Left colon (tissue), 2 donors: ENCODE measurements around the gene NEK11. TPM values are rescaled to one million over a fixed set of nuclear protein-coding genes. Genes with fewer than 3 reads are reported as not detected.

Source experiments
- ATAC-seq: fragments of 200-7000 bp; cut with Tn5 transposase; one replicate; pipeline ENCODE4 v1.9.1; 2020; ENCODE audit warnings: mild to moderate bottlenecking, moderate library complexity
- DNase-seq, 2 donors: peaks; one replicate each; pipeline ENCODE4 v3.0.0-alpha.2; 2020
- intact Hi-C, 2 donors: fragments of 100-400 bp; cut with DNase I in 1 of 2; cut with micrococcal nuclease in 1 of 2; formaldehyde crosslinking; loops; one replicate each; pipeline versions ENCODE4 v1.11.2 to v1.14.0; 2022; cut with DNase I, micrococcal nuclease
- long read RNA-seq: library from polyadenylated mRNA; unstranded; transcript quantifications from one replicate; pipeline ENCODE4 v2.0.0, GENCODE V29; 2021
- total RNA-seq, 2 donors: library from RNA; stranded (reverse); fragmentation: NEBNext Ultra II Directional; extraction: Animal tissue kit (Norgen Biotek cat#: 25700); gene quantifications; one replicate each; pipeline ENCODE4 v1.2.1, GENCODE V29; 2021
- donor health status: DM: no; HTN: no; CAD: no.
- donor health status: DM: yes; HTN: yes; CAD: no.

The NEK11 gene
- 1 to 10 TPM; 3.6 to 5.3 TPM for total RNA-seq
- long read RNA-seq, partial matches to known transcripts: 1 of 13 reads
- long read RNA-seq, other reads (novel, unspliced or antisense): 11 of 13 reads

- intact Hi-C loops: loop anchor here in 1 of 2 donors (10.0 kb wide), 1 partner anchor 132 kb away; the partner anchor contains the start of gene ATP2C1
- peak; percentile 90 to 95 for DNase-seq
- ATAC-seq: peak; percentile 95
These were observed at the start of gene NEK11, which contains the start of gene ASTE1 for GRCh38 chr3:131026321-131027151. NEK11 (plus strand) TSS chr3:131026877; CDS start chr3:131029709, 2,832 bp downstream. ASTE1 (minus strand) TSS chr3:131026825; CDS start chr3:131025306, 1,519 bp downstream.

- intact Hi-C loops: no loop called here
- ATAC-seq (no peak), DNase-seq (no peak)
These were observed 47.6 kb upstream of the NEK11 start for GRCh38 chr3:130979117-130979516.

- DNase-seq (no peak), ATAC-seq (no peak)
- intact Hi-C loops: no loop called here
These were observed 45.2 kb upstream of the NEK11 start for GRCh38 chr3:130981469-130981868.

- ATAC-seq (no peak), DNase-seq (no peak)
- intact Hi-C loops: no loop called here
These were observed 36.4 kb upstream of the NEK11 start for GRCh38 chr3:130990282-130990681.

- DNase-seq: no peak
- ATAC-seq: no peak
- intact Hi-C loops: no loop called here
These were observed 35.6 kb upstream of the NEK11 start for GRCh38 chr3:130991126-130991525.

GRCh38 chr3:130992344-130992743 is 34.3 kb upstream of the NEK11 start:
- DNase-seq (no peak), ATAC-seq (no peak)
- intact Hi-C loops: no loop called here

- no peak for DNase-seq
- ATAC-seq: no peak
- intact Hi-C loops: no loop called here
These were observed 29.4 kb upstream of the NEK11 start for GRCh38 chr3:130997289-130997688.

- no peak for ATAC-seq
- intact Hi-C loops: no loop called here
- no peak for DNase-seq
These were observed 25.6 kb upstream of the NEK11 start for GRCh38 chr3:131001071-131001470.

GRCh38 chr3:131004603-131005002 is 22.1 kb upstream of the NEK11 start:
- no peak for DNase-seq
- intact Hi-C loops: no loop called here
- ATAC-seq: no peak

- no peak for ATAC-seq
- DNase-seq: no peak
- intact Hi-C loops: no loop called here
These were observed 19.4 kb upstream of the NEK11 start for GRCh38 chr3:131007256-131007655.

GRCh38 chr3:131007782-131008181 is 18.9 kb upstream of the NEK11 start:
- DNase-seq: no peak
- intact Hi-C loops: no loop called here
- no peak for ATAC-seq

GRCh38 chr3:131008326-131008725 is 18.4 kb upstream of the NEK11 start:
- intact Hi-C loops: no loop called here
- DNase-seq: no peak
- no peak for ATAC-seq

- intact Hi-C loops: no loop called here
- DNase-seq: no peak
- ATAC-seq: peak; percentile 50
These were observed 17.0 kb upstream of the NEK11 start for GRCh38 chr3:131009698-131010097.

- intact Hi-C loops: no loop called here
- ATAC-seq: no peak
- DNase-seq: no peak
These were observed 7.7 kb upstream of the NEK11 start for GRCh38 chr3:131018970-131019369.

- ATAC-seq: no peak
- DNase-seq: no peak
- intact Hi-C loops: loop anchor here in 1 of 2 donors (10.0 kb wide), 1 partner anchor 125 kb away; the partner anchor contains the start of gene ATP2C1
These were observed 6.5 kb upstream of the NEK11 start for GRCh38 chr3:131020122-131020693.

- intact Hi-C loops: loop anchor here in 1 of 2 donors (10.0 kb wide), 1 partner anchor 131 kb away; the partner anchor contains the start of gene ATP2C1
- no peak for DNase-seq
- ATAC-seq: peak; percentile 62
These were observed 1.1 kb upstream of the NEK11 start for GRCh38 chr3:131025539-131025938.

- ATAC-seq (no peak), DNase-seq (no peak)
- intact Hi-C loops: loop anchor here in 1 of 2 donors (10.0 kb wide), 1 partner anchor 134 kb away; the partner anchor contains the start of gene ATP2C1
These were observed 2.2 kb downstream of the NEK11 start for GRCh38 chr3:131028844-131029243.

- DNase-seq (no peak), ATAC-seq (no peak)
- intact Hi-C loops: loop anchor here in 1 of 2 donors (10.0 kb wide), 1 partner anchor 353 kb away; the partner anchor contains the start of gene NUDT16
These were observed 5.0 kb downstream of the NEK11 start for GRCh38 chr3:131031660-131032059.

GRCh38 chr3:131033480-131034080 is 6.9 kb downstream of the NEK11 start:
- intact Hi-C loops: loop anchor here in 1 of 2 donors (10.0 kb wide), 1 partner anchor 351 kb away; the partner anchor contains the start of gene NUDT16
- peak; percentile 75 for ATAC-seq
- DNase-seq: no peak
